MCF 10A (cell line): ENCODE measurements around the gene CDK1. TPM values are rescaled to one million over a fixed set of nuclear protein-coding genes. Genes with fewer than 3 reads are reported as not detected.

Experiments
- BruUV-seq: library from RNA; stranded (reverse); fragments of 400-500 nt; replicated peaks from 2 replicates; lab custom pipeline; 2021; lab: Mats Ljungman, UMichigan
- CTCF ChIA-PET: fragments of 300-600 bp; sonication (Branson Sonifier 250); formaldehyde crosslinking; extraction: SDS; loops from one replicate; lab custom pipeline; 2021; ENCODE audit warnings: antibody characterized with exemption, inconsistent platforms; lab: Yijun Ruan, JAX
- POLR2A ChIA-PET: fragments of 300-600, 350-650 bp; sonication (Branson Sonifier 250); formaldehyde crosslinking; extraction: SDS; loops from one replicate; lab custom pipeline; 2020; ENCODE audit warnings: antibody characterized with exemption, inconsistent platforms; lab: Yijun Ruan, JAX
- DNase-seq: peaks from one replicate; pipeline ENCODE4 v3.0.0-alpha.2; 2018; ENCODE audit not compliant: unreplicated experiment
- H3K27ac Mint-ChIP-seq: one replicate; pipeline ENCODE4 v1.8.0; 2022; ENCODE audit warnings: mild to moderate bottlenecking, low read depth, mixed read lengths; ENCODE audit not compliant: unreplicated experiment
- H3K27me3 Mint-ChIP-seq: one replicate; pipeline ENCODE4 v1.8.0; 2022; ENCODE audit warnings: mixed read lengths; ENCODE audit not compliant: insufficient read depth, unreplicated experiment
- H3K36me3 Mint-ChIP-seq: one replicate; pipeline ENCODE4 v1.8.0; 2022; ENCODE audit warnings: mild to moderate bottlenecking, moderate library complexity, mixed read lengths; ENCODE audit not compliant: insufficient read depth, unreplicated experiment
- H3K4me1 Mint-ChIP-seq: one replicate; pipeline ENCODE4 v1.8.0; 2022; ENCODE audit warnings: mixed read lengths; ENCODE audit not compliant: insufficient read depth, unreplicated experiment
- H3K4me3 Mint-ChIP-seq: one replicate; pipeline ENCODE4 v1.8.0; 2022; ENCODE audit warnings: mild to moderate bottlenecking, moderate library complexity, mixed read lengths; ENCODE audit not compliant: unreplicated experiment
- H3K9me3 Mint-ChIP-seq: one replicate; pipeline ENCODE4 v1.8.0; 2022; ENCODE audit warnings: mixed read lengths; ENCODE audit not compliant: unreplicated experiment
- CTCF ChIP-seq: fragments of 200-600 bp; IDR thresholded peaks from one replicate; pipeline ENCODE4 v1.8.0; 2022; ENCODE audit warnings: antibody characterized with exemption, mild to moderate bottlenecking; ENCODE audit not compliant: unreplicated experiment
- intact Hi-C: fragments of 100-400 bp; cut with micrococcal nuclease; formaldehyde crosslinking; loops from 2 replicates; pipeline ENCODE4 v1.14.1; 2022
- total RNA-seq: library from RNA; stranded (reverse); gene quantifications from 2 replicates; pipeline ENCODE4 v1.2.3, GENCODE V29; 2022

The CDK1 gene
- total RNA-seq, 1 experiment from 2014 or later: 48.8 TPM

- ChIA-PET CTCF (no interaction called here), POLR2A (interaction anchor here (0.8 to 1.4 kb wide), 3 partner anchors 9 to 94 kb away, joined by 3 to 4 read pairs (median 4); partner anchors contain the start of gene CDK1)
- Mint-ChIP-seq H3K9me3 (no peaks in the 10 kb centered on the region), H3K27me3 (no peaks in the 10 kb centered on the region), H3K4me3 (no peak overlapping the region), H3K36me3 (no peaks in the 10 kb centered on the region), H3K27ac (no peak overlapping the region), H3K4me1 (peaks cover 6% of the 10 kb centered on the region)
- intact Hi-C loops: no loop called here
- DNase-seq: no peak
- no peak for TF ChIP-seq CTCF
- BruUV-seq: no TSS peak
These were observed 22.6 kb downstream of the CDK1 start for GRCh38 chr10:60800918-60801317.

GRCh38 chr10:60801522-60801921 is 23.2 kb downstream of the CDK1 start:
- Mint-ChIP-seq H3K36me3 (no peaks in the 10 kb centered on the region), H3K4me1 (peaks cover 6% of the 10 kb centered on the region), H3K4me3 (no peak overlapping the region), H3K27ac (no peak overlapping the region), H3K27me3 (no peaks in the 10 kb centered on the region), H3K9me3 (no peaks in the 10 kb centered on the region)
- DNase-seq: no peak
- BruUV-seq: no TSS peak
- ChIA-PET POLR2A (interaction anchor here (0.8 to 1.4 kb wide), 4 partner anchors 9 to 93 kb away, joined by 3 to 5 read pairs (median 4); partner anchors contain the start of gene CDK1), CTCF (no interaction called here)
- TF ChIP-seq CTCF: no peak
- intact Hi-C loops: no loop called here

GRCh38 chr10:60803433-60803832 is 25.2 kb downstream of the CDK1 start:
- no TSS peak for BruUV-seq
- Mint-ChIP-seq H3K27me3 (no peaks in the 10 kb centered on the region), H3K27ac (no peak overlapping the region), H3K4me1 (peaks cover 6% of the 10 kb centered on the region), H3K36me3 (no peaks in the 10 kb centered on the region), H3K9me3 (no peaks in the 10 kb centered on the region), H3K4me3 (no peak overlapping the region)
- intact Hi-C loops: no loop called here
- ChIA-PET CTCF (interaction anchor here (0.5 to 0.6 kb wide), 4 partner anchors 12 to 1484 kb away, joined by 3 to 4 read pairs (median 3); no protein-coding TSS in a partner anchor), POLR2A (interaction anchor here (1.2 kb wide), 1 partner anchor 10 kb away, joined by 3 read pairs; no protein-coding TSS in a partner anchor)
- no peak for DNase-seq
- no peak for TF ChIP-seq CTCF

- Mint-ChIP-seq H3K27ac (no peak overlapping the region), H3K36me3 (no peaks in the 10 kb centered on the region), H3K9me3 (no peaks in the 10 kb centered on the region), H3K27me3 (no peaks in the 10 kb centered on the region), H3K4me1 (peaks cover 7% of the 10 kb centered on the region), H3K4me3 (no peak overlapping the region)
- intact Hi-C loops: no loop called here
- no peak for TF ChIP-seq CTCF
- no TSS peak for BruUV-seq
- ChIA-PET POLR2A (interaction anchor here (0.5 to 1.2 kb wide), 2 partner anchors 11 to 1186 kb away, joined by 3 read pairs; no protein-coding TSS in a partner anchor), CTCF (interaction anchor here (0.6 kb wide), 2 partner anchors 370 to 1484 kb away, joined by 3 read pairs; no protein-coding TSS in a partner anchor)
- no peak for DNase-seq
These were observed 25.6 kb downstream of the CDK1 start for GRCh38 chr10:60803865-60804264.
